GM10266 (cell line): ENCODE results near the gene GPRC5D.

Source experiments
- DNase-seq: peaks from one replicate; pipeline ENCODE4 v3.0.0; 2012; ENCODE audit errors: extremely low spot score
- TF ChIP-seq, protein P1 (sequence below): IDR thresholded peaks from 2 replicates; pipeline ENCODE4 v1.5.1; 2012; ENCODE audit warnings: mild to moderate bottlenecking, low read depth; ENCODE audit not compliant: control insufficient read depth, insufficient read depth; ENCODE audit errors: missing control alignments

Gene GPRC5D

DNA sequence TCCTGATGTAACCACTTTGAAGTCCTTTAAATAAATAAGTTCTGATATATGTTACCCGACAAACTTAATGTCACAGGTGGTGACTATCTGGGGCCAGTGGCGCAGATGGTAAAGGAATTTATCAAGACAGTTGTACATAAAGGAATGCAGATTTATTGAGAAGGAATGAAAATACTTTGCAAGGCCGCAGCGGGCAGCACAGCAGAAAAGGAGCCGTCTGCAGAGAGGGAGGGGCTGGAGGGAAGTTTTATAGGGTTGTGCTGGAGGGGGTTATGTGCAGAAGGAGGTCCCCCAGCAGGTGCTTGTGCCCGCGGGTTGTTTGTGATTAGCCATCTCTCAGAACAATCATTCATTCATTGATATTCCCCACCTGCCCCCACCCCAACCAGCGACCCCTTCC, 17.4 kb downstream of the GPRC5D start:
- no peak for DNase-seq
- TF ChIP-seq, protein P1, sequence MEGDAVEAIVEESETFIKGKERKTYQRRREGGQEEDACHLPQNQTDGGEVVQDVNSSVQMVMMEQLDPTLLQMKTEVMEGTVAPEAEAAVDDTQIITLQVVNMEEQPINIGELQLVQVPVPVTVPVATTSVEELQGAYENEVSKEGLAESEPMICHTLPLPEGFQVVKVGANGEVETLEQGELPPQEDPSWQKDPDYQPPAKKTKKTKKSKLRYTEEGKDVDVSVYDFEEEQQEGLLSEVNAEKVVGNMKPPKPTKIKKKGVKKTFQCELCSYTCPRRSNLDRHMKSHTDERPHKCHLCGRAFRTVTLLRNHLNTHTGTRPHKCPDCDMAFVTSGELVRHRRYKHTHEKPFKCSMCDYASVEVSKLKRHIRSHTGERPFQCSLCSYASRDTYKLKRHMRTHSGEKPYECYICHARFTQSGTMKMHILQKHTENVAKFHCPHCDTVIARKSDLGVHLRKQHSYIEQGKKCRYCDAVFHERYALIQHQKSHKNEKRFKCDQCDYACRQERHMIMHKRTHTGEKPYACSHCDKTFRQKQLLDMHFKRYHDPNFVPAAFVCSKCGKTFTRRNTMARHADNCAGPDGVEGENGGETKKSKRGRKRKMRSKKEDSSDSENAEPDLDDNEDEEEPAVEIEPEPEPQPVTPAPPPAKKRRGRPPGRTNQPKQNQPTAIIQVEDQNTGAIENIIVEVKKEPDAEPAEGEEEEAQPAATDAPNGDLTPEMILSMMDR: no peak

DNA sequence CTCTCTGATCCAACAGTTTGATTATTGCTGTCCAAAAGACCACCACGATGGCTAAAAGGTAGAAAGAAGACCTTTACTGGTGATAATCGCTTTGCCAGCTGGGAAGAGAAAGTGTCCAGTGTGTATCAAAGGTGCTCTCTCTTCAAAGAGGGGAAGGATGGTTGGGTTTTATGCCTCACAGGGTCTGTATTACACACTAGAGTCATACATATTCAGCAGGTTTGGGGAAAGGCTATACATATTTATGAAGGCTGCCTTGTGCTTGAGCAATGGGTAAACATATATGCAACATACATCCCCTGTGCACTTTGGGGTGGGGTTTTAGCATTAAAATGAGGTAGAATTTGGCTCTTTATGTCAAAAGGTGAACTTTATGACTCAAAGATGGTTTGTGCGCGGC, 18.2 kb downstream of the GPRC5D start:
- TF ChIP-seq, protein P1: no peak
- DNase-seq: no peak

DNA sequence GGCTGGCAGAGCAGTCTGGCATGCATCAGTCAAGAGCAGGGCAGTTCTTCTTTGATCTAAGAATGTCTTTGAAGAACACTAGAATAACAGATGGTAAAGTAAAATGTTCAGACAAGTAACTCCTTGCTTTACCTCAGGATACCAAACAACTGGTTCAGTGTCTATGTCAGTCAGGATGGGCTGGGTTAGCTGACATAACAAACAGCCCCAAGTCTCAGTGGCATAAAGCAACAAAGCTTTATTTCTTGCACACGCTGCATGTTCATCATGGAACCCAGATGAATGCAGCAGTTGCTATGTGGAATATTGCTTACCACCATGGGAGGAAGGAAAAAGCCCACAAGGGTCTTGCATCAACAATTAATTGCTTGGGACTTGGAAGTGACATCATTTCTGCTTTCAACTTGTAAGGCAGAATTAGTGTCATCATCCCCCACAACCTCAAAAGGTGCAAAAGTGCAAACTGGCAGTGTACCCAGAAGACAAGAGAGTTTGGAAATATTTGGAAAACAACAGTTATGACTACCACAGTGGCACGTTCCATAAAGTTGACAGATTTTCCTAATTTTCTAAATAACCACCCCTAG, 21.2 kb downstream of the GPRC5D start:
- TF ChIP-seq, protein P1: no peak
- DNase-seq: no peak

DNA sequence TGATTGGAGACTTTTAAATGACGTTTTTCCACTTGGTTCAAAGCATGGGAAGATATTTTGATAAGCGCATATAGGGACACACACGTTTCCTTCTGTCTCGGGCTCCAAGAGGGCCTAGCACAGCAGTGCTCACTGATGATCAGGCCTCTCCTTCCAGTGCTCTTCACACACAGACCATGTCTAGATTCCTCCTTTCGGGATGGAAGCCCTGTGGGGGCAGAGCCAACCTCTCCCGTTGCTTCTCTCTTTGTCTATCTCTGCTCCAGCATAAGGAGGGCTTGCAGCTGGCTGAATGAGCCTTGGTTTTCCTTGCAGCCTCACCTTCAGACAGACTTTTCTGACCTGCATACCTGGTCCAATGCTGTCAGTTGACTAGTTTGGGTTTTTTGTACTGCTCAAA, 22.3 kb downstream of the GPRC5D start:
- DNase-seq: no peak
- TF ChIP-seq, protein P1: no peak

DNA sequence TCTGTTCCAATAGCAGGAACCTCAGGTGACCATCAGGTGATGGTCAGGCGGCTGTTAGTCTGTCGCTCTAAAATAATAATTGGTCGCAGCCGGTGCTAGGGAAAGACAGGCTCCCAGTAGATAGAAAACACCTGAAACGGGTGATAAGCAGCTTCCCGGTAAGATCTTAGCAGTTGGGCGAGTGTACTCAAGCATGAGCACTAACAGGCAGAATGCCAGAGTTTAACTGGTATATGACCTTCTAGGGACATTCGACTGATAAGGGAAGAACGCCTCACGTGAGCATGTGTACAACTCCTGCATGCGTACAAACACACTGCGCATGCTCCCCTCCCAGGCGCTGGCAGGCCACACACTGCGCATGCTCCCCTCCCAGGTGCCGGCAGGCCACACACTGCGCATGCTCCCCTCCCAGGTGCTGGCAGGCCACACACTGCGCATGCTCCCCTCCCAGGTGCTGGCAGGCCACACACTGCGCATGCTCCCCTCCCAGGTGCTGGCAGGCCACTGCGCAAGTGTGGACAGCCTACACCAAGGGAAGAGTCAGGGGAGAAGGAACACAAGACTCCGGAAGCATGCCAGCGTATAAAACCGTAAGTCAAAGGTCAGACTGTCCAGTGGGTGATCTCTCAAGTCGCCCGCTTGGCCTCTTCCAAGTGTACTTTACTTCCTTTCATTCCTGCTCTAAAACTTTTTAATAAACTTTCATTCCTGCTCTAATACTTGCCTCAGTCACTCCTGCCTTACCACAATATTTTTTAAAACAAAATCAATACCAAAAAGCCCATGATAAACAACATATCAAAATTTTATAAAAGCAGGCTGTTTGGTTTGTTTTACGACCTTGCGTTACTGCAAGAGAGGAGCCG, 24.5 kb downstream of the GPRC5D start:
- peak; percentile 76 for DNase-seq
- TF ChIP-seq, protein P1: no peak

DNA sequence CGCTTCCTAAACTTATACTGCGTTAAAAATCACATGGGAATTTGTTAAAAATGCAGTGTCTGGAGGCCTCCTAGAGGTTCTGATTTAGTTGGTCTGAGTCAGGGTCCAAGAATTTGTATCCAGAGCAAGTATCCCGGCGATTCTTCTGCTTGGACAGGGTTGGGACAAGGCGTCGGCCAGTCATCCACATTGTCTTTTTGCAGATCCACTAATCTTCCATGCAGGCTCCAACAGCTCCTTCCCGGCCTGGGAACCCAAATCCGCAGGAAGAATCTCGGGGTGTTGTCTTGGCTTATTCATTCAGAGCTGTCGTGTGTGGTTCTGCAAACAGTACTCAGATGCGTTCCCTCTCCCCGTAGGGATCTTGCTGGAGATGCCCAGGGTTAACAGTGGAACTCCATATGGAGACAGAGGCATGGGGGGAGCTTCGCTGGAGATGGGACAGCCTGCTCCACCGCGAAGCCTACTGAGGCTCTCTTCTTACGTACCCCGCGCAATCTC, 25.3 kb downstream of the GPRC5D start:
- TF ChIP-seq, protein P1: no peak
- no peak for DNase-seq

DNA sequence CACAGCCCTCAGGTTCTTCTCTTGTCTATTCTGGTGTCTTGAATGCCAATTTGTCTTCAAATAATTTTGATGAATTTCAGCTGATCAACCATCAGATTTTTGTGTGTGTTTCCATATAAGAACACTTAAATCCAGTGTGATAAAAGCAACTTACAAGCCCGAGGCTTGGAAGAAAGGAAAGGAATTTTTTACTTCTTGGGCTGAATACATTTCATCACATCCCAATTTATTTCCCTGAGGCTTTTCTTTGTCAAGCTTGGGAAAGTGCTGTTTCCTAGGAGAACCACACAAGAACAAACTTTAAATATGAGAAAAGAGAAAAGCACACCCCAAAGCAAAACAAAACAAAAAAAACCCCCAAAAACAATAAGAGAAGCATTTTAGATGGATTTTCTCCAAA, 26.6 kb downstream of the GPRC5D start:
- TF ChIP-seq, protein P1: no peak

More for the DNA sequence above, 26.6 kb downstream of the GPRC5D start:
- no peak for DNase-seq
